HL-60/S4 (cell line): ENCODE data around the gene ZCCHC24.

ENCODE experiments used
- in situ Hi-C: fragments of 300-500 bp; cut with MboI; formaldehyde crosslinking; loops from 2 replicates; pipeline ENCODE4 v1.14.3; 2022; ENCODE audit warnings: low sequenced_read_pairs

Gene ZCCHC24

DNA sequence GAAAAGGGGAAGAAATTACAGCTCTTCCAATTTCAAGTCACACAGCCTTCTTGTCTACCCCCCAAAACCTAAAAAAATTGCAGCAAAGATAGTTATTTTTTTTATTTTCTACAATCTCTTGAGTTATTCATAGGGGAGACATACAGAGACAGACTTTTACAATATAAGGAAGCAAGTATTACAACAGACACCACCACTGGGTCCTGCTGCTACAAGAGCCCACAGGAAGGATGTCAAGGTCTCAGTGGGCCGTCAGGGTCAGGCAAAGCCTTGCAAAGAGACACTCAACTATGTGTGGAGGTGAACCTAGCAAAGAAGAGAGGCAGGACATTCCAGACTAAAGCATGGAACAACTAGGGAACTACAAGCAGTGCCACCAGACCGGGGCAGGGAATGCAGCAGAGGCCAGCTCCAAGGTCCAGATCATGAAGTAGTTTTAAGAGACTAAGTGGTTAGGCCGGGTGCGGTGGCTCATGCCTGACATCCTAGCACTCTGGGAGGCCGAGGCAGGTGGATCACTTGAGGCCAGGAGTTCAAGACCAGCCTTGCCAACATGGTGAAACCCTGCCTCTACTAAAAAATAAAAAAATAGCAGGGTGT is 28.2 kb upstream of the ZCCHC24 start:
- in situ Hi-C loops, result loop anchor here (10.0 kb wide), 1 partner anchor 99 kb away; no protein-coding TSS in a partner anchor

DNA sequence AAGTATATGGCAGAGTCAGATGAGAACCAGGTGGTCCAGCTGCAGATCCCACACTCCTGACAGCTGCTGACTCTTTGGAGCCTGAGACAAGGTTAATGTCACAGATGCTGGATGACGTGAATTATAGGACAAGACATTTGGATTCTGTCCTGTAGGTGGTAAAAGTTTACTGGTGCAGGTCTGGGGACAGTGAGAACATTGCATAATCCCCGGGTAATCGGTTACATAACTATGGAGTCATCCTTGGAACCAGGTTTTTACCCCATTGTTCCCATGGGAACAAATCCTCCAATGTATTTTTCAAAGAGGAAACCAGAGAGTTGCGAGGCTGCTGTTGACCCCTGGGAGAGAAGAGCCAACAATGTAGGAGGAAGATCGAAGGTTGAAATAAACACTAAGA is 27.5 kb upstream of the ZCCHC24 start:
- in situ Hi-C loops, result loop anchor here (10.0 kb wide), 1 partner anchor 98 kb away; no protein-coding TSS in a partner anchor

DNA sequence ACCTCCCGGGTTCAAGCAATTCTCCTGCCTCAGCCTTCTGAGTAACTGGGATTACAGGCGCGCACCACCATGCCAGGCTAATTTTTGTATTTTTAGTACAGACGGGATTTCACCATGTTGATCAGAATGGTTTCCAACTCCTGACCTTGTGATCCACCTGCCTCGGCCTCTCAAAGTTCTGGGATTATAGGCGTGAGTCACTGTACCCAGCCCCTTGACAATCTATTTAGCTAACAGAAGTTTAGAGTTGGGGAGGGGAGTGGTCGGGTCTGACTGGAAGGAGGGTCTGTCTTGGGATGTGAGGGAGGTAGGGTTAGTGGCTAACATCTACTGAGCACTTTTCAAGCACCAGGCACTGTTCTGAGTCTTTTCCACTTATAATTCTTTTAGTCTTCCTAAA is 27.0 kb upstream of the ZCCHC24 start:
- in situ Hi-C loops, result loop anchor here (10.0 kb wide), 1 partner anchor 98 kb away; no protein-coding TSS in a partner anchor

DNA sequence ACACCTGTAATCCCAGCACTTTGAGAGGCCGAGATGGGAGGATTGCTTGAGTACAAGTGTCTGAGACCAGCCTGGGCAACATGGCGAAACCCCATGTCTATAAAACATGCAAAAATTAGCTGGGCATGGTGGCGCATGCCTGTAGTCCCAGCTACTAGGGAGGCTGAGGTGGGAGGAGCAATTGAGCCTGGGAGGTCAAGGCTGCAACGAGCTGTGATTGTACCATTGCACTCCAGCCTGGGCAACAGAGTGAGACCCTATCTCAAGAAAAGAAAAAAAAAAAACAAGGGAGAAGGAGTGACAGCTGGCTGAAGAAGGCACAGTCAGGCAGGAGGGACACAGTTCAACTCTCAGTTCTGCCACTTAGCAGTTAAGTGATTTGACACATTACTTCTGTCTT is 26.4 kb upstream of the ZCCHC24 start:
- in situ Hi-C loops, result loop anchor here (10.0 kb wide), 1 partner anchor 97 kb away; no protein-coding TSS in a partner anchor

DNA sequence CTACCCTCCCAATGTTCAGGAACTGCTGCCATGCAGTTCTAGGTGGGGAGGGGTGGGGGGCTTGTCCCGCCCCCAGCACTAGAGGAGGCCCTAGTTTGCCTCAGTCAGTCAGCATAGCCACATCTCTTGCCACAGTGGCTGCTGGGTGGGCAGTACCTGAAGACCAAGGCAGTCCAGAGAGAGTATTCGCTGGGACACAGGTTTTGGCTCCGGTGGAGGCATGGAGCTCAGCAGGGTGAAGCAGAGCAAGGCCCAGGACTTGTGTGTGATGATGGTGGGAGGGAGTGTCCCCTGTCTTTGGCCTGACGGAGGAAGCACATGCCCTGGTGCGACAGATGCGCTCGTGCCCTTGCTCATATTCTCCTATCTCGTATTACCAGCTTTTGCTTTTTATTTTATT is 24.7 kb upstream of the ZCCHC24 start:
- in situ Hi-C loops, result loop anchor here (10.0 kb wide), 1 partner anchor 95 kb away; no protein-coding TSS in a partner anchor

DNA sequence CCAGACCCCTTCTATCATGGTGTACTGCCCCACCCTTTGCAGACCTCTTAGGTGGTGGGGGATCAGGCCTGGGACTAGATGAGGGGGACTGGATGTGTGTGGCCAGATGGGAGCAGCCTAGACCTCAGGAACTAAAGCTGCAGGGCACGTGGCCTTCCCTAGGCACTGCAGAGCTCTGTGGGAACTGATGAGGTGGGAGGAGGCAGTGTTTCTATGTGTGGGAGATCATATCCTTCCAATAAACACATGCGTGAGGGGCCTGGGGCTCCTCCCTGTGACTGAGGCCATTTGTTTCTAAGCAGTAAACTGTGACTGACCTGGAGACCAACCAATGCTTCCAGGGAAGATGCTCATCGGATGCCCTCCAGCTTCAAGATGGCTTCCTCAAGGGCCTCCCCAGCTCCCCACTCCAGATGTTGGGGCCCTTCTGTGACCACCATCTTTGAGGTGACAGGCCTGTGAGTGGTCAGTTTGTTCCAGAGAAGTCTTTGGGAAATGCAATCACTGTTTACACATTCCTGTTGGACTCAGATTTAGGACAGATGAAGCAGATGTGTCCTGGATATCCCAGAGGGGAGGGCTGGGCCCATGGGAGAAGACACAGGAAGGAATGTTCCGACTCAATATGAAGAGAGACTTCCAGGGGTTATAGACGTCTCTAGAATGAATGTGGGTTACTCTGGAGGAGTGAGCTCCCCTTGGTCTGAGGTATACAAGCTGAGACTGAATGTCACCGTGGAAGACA is 23.6 kb upstream of the ZCCHC24 start:
- in situ Hi-C loops, result no loop called here

DNA sequence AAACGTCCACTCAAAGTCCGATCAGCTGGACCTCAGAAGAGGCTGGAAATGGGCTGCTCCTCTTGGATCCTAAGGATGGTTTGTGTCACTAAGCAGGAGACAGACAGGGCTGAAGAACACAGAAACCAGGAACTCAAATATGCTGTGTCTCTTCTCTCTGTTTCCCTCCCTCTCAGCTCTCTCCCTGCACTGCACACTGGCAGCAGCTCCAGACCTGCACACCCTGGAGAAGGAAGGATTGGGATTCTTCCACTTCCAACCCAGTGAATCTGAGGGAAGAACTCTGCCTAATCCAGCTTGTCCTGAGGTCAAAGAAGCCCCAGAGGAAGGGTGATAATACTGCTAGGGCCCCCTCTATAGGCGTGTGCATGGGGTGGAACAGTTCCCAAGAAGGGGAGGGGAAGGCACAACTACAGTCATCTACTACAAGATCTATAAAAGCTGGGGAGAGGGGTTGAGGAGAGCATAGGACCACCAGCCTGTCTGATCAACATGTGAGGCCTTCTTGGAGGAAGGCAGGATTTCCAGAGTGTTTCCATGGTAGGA is 22.7 kb upstream of the ZCCHC24 start:
- in situ Hi-C loops, result no loop called here

DNA sequence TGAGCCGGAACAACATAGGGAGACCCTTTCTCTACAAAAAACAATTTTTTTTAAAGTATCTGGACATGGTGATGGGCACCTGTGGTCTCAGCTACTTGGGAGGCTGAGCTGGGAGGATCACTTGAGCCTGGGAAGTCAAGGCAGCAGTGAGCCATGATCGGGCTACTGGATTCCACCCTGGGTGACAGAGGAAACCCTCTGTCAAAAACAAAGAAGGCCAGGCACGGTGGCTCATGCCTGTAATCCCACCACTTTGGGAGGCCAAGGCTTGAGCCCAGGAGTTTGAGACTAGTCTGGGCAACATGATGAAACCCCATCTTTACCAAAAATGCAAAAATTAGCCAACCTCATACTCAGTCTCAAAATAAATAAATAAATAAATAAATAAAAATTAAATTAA is 19.9 kb upstream of the ZCCHC24 start:
- in situ Hi-C loops, result no loop called here

DNA sequence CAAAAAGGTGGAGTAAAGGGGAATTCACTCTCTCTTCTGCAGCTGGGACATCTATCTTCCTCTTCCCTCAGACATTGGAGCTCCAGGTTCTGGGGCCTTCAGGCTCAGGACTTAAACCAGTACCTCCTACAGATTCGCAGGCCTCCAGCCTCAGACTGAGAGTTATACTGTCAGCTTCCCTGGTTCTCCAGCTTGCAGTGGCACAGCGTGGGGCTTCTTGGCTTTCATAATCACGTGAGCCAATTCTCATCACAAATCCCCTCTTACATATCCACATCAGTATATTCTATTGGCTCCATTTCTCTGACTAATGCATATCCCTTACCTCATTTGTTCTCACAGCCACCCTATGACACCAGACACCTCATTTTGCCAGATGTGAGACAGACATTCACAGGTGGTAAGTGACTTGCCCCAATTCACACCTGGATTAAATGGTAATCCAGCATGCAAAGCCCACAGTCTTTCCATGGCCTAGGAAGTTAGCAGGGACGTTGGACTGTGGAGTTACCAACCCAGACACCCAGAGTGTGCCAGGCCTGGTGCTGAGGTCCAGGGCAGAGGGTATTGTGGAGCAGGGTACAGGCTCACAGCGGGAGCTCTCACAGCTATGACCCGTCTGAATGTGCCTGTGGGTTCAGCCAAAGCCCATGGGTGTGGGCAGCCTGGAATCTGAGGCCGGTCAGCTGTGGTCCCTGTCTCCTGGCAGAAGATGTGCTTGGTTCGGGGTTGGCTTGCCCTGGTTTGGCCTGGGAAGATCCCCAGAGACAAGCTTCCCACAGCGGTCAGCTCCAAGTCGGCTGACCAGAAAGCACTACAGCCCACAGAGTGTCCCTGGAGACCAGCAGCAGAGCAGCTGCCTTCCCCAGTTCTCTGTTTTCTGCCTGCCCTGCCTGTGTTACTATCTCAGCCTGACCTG is 18.4 kb upstream of the ZCCHC24 start:
- in situ Hi-C loops, result no loop called here

DNA sequence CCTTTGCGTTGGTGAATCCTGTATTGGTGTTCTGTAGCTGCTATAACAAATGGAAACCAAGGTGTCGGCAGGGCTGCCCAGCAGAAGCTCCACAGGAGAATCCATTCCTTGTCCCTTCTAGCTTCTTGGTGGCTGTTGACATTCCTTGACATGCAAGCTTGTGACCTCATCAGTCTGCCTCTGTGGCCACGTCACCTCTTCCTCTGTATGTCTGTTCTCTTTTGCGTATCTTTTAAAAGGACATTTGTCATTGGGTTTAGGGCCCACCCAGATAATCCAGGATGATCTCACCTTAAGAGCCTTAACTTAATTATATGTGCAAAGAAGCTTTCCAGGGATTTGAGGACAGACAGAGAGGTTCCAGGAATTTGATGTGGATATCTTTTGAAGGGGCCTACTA is 15.3 kb upstream of the ZCCHC24 start:
- in situ Hi-C loops, result no loop called here

DNA sequence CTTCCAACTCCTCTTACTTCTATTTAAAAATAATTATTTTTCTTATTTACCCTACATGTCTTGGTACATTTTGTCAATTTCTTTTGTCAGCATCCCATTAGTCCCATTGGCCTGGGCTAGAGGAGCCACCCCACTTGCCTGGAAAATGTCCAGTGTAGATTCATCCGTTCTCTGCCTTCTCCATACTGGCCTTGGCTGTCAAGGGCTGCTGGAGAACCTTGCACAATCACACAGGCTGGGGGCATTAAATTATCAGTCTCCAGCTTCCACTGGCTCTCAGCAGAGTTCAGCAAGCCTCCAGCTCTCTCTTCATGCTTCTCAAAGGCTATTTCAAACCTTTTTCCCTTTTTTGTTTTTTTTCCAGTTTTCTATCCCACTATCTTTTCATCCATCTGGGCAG is 13.8 kb upstream of the ZCCHC24 start:
- in situ Hi-C loops, result no loop called here

DNA sequence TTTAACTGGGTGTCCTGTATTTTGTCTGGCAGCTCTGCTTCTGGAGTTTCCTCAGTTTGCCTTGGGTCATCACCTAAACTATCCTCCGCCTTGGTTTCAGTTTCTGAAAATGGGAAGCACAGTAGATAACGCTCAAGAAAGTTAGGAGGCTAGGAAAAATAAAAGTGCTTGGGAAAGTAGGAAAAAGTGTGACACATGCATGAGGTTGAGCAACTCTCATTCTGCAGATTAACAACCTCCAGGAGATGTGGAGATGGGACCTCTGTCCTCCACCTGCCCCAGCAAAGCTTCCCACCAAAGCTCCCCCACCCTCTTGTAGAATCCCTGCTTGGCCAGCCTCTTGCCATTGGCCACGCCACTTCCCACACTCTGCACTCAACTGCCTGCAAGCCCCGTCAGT is 13.1 kb upstream of the ZCCHC24 start:
- in situ Hi-C loops, result no loop called here

DNA sequence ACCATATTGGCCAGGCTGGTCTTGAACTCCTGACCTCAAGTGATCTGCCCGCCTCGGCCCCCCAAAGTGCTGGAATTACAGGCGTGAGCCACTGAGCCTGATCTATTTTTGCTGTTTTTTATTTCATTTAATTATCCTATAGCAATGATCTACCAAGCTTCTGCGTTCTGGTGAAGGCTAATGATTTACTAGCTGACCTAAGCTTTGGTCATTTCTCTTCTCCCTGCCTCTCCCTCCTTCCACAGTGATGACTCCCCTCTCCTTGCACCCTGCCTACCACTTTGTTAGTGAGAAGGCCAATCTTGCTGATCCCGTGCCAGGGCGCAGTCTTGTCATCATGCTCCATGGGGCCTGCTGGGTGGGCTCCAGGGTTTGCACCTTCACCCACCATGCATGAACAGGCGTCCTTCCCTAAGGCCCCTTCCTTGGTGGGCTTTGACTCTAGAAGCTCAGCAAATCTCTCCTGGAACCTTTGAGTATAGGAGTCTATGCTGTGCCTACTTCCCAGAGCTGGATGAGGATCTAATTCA is 11.9 kb upstream of the ZCCHC24 start:
- in situ Hi-C loops, result no loop called here

DNA sequence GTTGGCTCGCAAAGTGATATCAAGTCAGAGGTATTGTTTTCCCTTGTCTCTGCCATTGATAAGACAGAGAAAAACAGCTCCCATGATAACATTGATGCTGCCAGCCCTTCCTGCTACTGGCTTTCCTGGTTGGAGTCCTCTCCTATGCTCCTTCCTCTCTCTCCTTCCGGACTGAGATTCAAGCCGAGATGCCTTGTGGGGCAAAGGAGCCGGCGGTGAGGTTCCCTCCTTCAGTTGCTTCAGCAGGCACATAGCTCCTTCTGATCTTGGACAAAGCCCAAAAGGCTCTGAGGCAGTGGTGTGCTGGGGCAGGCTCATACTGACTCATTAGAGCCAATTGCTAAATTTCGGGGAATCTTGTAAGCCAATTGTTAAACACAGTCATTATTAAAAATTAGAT is 8.8 kb upstream of the ZCCHC24 start:
- in situ Hi-C loops, result no loop called here

DNA sequence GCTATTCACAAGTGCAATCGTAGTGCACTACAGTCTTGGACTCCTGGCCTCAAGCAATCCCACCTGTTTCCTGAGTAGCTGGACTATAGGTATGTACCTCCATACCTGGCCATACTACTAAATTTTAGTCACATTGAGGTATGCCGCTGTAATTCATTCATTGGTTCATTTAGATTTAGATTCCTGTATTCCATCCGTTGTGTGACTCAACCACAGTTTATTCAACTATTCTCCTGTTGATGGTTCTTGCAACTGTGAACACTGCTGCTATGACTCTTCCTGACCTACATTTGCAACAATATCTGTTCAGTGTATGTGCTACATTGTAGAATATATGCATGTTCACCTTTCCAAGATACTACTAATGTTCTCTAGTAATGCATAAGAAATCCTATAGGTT is 8.0 kb upstream of the ZCCHC24 start:
- in situ Hi-C loops, result no loop called here

DNA sequence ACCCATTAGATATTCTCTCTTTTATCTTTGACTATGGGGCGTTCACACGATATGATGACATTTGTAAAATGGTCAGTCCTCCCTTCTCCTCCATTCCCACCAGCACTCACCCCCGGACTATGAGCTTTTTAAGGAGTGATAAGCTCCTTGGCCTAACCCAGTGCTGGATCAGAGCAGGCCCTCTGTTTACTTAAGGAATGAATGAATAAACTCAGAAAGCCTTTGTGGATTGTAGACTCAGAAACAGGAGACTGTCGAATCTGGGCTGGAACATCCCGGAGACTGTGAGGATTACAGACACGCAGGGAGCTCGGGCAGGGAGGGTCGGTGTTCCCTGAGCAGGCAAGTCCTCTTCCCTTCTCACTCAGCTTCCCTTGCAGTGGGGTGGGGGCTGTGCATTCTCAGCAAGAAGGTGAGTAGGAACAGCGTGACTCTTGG is 6.8 kb upstream of the ZCCHC24 start:
- in situ Hi-C loops, result no loop called here

DNA sequence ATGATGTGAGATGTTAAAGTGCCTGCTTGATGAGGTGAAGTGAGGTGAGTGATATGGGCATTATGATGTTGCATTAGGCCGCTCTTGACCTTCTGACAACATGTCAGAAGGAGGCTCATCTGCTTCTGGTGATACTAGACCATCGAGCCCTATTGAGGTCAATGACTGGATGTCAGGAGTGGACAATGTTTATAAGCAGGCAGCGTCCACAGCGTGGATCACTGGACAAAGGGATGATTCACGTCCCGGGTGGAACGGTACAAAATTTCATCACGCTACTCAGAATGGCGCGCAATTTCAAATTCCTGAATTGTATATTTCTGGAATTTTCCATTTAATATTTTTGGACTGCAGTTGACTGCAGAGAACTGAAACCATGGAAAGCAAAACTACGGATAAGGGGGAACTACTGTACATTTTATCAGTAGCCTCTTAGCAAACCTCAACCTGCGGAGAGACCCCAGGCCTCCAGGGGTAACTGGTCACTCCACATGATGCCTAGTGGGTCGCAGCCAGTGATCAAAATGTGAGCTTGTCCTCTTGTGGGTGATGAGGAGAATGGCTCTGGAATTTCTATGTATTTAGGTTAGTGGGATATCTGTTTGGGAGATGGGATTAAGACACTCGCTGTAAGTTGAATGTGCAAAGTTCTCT is 5.7 kb upstream of the ZCCHC24 start:
- in situ Hi-C loops, result no loop called here

DNA sequence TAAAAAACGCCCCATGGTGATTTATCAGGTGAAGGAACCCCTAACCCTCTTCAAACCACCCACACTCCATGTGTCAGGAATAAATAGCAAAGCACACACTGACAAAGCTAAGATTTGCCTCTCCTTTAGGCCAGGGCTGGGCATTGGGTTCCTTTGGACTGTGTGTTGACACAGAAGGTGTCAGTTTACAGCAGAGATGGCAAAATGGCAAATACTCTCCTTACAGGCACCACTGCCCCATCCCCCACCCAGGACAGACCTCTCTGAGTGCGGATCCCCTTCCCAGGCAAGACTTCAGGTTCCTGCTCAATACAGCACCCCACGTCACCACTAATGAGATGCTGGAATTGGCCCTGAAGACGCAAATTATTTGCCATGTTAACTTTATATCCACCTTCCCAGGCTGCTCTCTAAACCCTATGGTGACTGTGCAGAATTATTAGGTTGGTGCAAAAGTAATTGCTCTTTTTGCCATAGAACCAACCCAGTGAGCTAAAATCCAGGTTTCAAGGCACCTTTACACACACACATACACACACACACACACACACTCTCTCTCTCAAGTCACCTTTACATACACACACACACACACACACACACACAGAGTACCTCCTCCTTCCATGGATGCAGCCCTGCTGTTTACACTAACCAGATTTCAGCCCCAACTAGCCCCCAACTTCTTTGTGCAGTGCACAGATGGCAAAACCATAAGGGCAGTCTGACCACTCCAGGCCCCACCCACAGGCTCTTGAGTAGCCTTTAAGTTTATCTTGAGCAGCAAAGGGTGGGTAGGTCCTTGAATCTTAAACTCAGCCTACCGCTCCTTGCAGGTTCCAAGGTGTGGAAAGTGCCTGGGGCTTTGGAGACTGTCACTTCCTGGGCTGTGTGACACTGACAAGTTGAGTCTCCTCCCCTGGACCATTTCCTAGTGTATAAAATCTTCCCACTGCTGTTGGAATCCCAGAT is 4.0 kb upstream of the ZCCHC24 start:
- in situ Hi-C loops, result no loop called here

DNA sequence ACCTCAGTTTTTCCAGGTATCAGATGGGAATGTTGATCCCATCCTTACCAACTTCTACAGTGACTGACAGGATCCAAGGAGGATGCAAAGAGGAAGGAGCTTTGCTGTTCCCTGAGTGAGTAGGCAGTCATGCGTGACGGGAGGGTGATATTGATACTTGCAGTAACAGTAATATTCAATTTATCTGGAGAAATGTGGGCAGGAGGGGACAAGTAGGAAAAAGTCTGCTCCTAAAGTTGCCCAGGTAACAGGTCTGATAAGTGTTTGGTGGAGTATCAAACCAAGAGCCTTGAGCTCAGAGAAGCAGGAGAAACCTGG is 3.3 kb upstream of the ZCCHC24 start:
- in situ Hi-C loops, result no loop called here
